Liver (tissue), 9 donors: ENCODE data around the gene BRI3. TPM values are rescaled to one million over a fixed set of nuclear protein-coding genes. Genes with fewer than 3 reads are reported as not detected.

Experiments
- DNase-seq: peaks from one replicate; pipeline ENCODE4 v3.0.0-alpha.2; 2017; ENCODE audit warnings: low spot score
- H3K27ac ChIP-seq, 2 donors: one replicate each; pipeline ENCODE4 v1.7.0; 2013; ENCODE audit warnings: inconsistent platforms in 2 of 2, low read length in 2 of 2, control low read depth in 1 of 2, low read depth in 1 of 2, mild to moderate bottlenecking in 1 of 2
- H3K27me3 ChIP-seq, 4 donors: one replicate each; pipeline versions ENCODE4 v1.6.1 to v1.7.0; 2013; ENCODE audit warnings: low read length in 3 of 4, inconsistent platforms in 1 of 4, mild to moderate bottlenecking in 1 of 4, moderate library complexity in 1 of 4; ENCODE audit not compliant: control insufficient read depth in 4 of 4, insufficient read depth in 4 of 4
- H3K36me3 ChIP-seq, 4 donors: one replicate each; pipeline versions ENCODE4 v1.6.1 to v1.7.0; 2013; ENCODE audit warnings: low read length in 3 of 4, mild to moderate bottlenecking in 3 of 4, low read depth in 1 of 4, moderate library complexity in 1 of 4; ENCODE audit not compliant: control insufficient read depth in 4 of 4, insufficient read depth in 3 of 4
- H3K4me1 ChIP-seq, 4 donors: one replicate each; pipeline versions ENCODE4 v1.6.1 to v1.7.0; 2013; ENCODE audit warnings: low read length in 3 of 4, mild to moderate bottlenecking in 3 of 4, moderate library complexity in 1 of 4; ENCODE audit not compliant: control insufficient read depth in 4 of 4, insufficient read depth in 4 of 4
- H3K4me3 ChIP-seq, 3 donors: one replicate each; pipeline versions ENCODE4 v1.6.1 to v1.7.0; 2013; ENCODE audit warnings: low read length in 3 of 3, control low read depth in 1 of 3, low read depth in 1 of 3, mild to moderate bottlenecking in 1 of 3
- H3K9ac ChIP-seq, 2 donors: one replicate each; pipeline ENCODE4 v1.7.0; 2013; ENCODE audit warnings: low read length in 2 of 2, mild to moderate bottlenecking in 2 of 2, moderate library complexity in 2 of 2, control low read depth in 1 of 2, low read depth in 1 of 2
- H3K9me3 ChIP-seq, 4 donors: one replicate each; pipeline versions ENCODE4 v1.6.1 to v1.7.0; 2013; ENCODE audit warnings: low read length in 3 of 4; ENCODE audit not compliant: control insufficient read depth in 4 of 4
- ATF3 ChIP-seq: IDR thresholded peaks from 2 replicates; pipeline ENCODE4 v1.6.1; 2016; ENCODE audit warnings: antibody characterized with exemption
- EGR1 ChIP-seq, 2 donors: IDR thresholded peaks; 2 replicates each; pipeline ENCODE4 v1.6.1; 2016 to 2018; ENCODE audit warnings: antibody characterized with exemption in 2 of 2, low read depth in 2 of 2
- FOXA2 ChIP-seq: IDR thresholded peaks from 2 replicates; pipeline ENCODE4 v1.6.1; 2016; ENCODE audit warnings: antibody characterized with exemption
- HNF4A ChIP-seq, 2 donors: conservative IDR thresholded peaks; 2 replicates each; pipeline ENCODE4 v1.6.1; 2016; ENCODE audit warnings: antibody characterized with exemption in 2 of 2, mild to moderate bottlenecking in 2 of 2
- HNF4G ChIP-seq: IDR thresholded peaks from 2 replicates; pipeline ENCODE4 v1.6.1; 2016; ENCODE audit warnings: antibody characterized with exemption
- NR2F2 ChIP-seq: IDR thresholded peaks from 2 replicates; pipeline ENCODE4 v1.6.1; 2016; ENCODE audit warnings: antibody characterized with exemption
- RAD21 ChIP-seq, 2 donors: IDR thresholded peaks; 2 replicates each; pipeline ENCODE4 v1.6.1; 2016; ENCODE audit warnings: antibody characterized with exemption in 2 of 2, mild to moderate bottlenecking in 2 of 2
- REST ChIP-seq: IDR thresholded peaks from 2 replicates; pipeline ENCODE4 v1.6.1; 2016; ENCODE audit warnings: antibody characterized with exemption, mild to moderate bottlenecking
- RXRA ChIP-seq, 2 donors: IDR thresholded peaks; 2 replicates each; pipeline ENCODE4 v1.6.1; 2017 to 2018; ENCODE audit warnings: antibody characterized with exemption in 2 of 2, mild to moderate bottlenecking in 1 of 2
- SP1 ChIP-seq: IDR thresholded peaks from 2 replicates; pipeline ENCODE4 v1.6.1; 2018; ENCODE audit warnings: antibody characterized with exemption, mild to moderate bottlenecking
- TAF1 ChIP-seq: conservative IDR thresholded peaks from 2 replicates; pipeline ENCODE4 v1.6.1; 2016; ENCODE audit warnings: antibody characterized with exemption, mild to moderate bottlenecking
- WGBS: extraction: QIAGEN DNeasy Blood & Tissue Kit; methylation state at CpG from one replicate; pipeline ENCODE4 v1.1.7; 2013; 5-methylcytosine and 5-hydroxymethylcytosine counted together
- polyA plus RNA-seq, 2 donors: library from polyadenylated mRNA; stranded (reverse) in 1 of 2; unstranded in 1 of 2; fragments of 200-250 nt in 1 of 2; fragments of >200 nt in 1 of 2; fragmentation: Nextera tagmentation in 1 of 2; extraction: Ambion mirVana in 1 of 2; gene quantifications; one replicate each; pipeline versions ENCODE4 v1.2.1 to v1.2.3, GENCODE V29; 2013 to 2015
- total RNA-seq, 2 donors: library from RNA; depleted of rRNA; stranded (reverse); fragments of >200 nt; gene quantifications; one replicate each; pipeline ENCODE4 v1.2.3, GENCODE V29; 2014
- TF ChIP-seq, protein P1 (sequence below): fragments of 150-350 bp; IDR thresholded peaks from 2 replicates; pipeline ENCODE4 v1.5.1; 2017; ENCODE audit warnings: improper control_type of control experiment, low read depth, low read length; ENCODE audit not compliant: missing input control
- donor health status: healthy.
- donor health status: healthy.
- donor health status: healthy.
- donor health status: healthy.
- donor health status: healthy.

BRI3 gene
- total and polyA plus RNA-seq, 4 donors = 14.0 to 80.4 (median 49.7) TPM

- no peak overlapping the region for H3K9ac ChIP-seq
- peaks cover 0 to 13% (median 2%) of the 10 kb centered on the region in 4 donors for H3K36me3 ChIP-seq
- H3K4me1 ChIP-seq = no peaks in the 10 kb centered on the region
- H3K4me3 ChIP-seq = no peak overlapping the region
- 97% methylated on average over 32 of the region's 32 CpGs for WGBS
- no peaks in the 10 kb centered on the region for H3K9me3 ChIP-seq
- no peak overlapping the region for H3K27ac ChIP-seq
- TF ChIP-seq SP1 (no peak), EGR1 (IDR thresholded peaks at IDR 0.05; ENCODE audit: low read depth in 2 of 2) (no peak), REST (no peak), TAF1 (no peak), FOXA2 (no peak), RAD21 (IDR thresholded peaks at IDR 0.05) (no peak), HNF4A (conservative IDR thresholded peaks at IDR 0.05) (no peak), NR2F2 (no peak), RXRA (IDR thresholded peaks at IDR 0.05) (no peak), HNF4G (no peak)
- TF ChIP-seq, protein P1, sequence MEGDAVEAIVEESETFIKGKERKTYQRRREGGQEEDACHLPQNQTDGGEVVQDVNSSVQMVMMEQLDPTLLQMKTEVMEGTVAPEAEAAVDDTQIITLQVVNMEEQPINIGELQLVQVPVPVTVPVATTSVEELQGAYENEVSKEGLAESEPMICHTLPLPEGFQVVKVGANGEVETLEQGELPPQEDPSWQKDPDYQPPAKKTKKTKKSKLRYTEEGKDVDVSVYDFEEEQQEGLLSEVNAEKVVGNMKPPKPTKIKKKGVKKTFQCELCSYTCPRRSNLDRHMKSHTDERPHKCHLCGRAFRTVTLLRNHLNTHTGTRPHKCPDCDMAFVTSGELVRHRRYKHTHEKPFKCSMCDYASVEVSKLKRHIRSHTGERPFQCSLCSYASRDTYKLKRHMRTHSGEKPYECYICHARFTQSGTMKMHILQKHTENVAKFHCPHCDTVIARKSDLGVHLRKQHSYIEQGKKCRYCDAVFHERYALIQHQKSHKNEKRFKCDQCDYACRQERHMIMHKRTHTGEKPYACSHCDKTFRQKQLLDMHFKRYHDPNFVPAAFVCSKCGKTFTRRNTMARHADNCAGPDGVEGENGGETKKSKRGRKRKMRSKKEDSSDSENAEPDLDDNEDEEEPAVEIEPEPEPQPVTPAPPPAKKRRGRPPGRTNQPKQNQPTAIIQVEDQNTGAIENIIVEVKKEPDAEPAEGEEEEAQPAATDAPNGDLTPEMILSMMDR = no peak
- H3K27me3 ChIP-seq = no peaks in the 10 kb centered on the region
- no peak for DNase-seq
Observed at GRCh38 chr7:98233219-98234070, 48.0 kb upstream of the BRI3 start.

GRCh38 chr7:98234429-98235147, 46.9 kb upstream of the BRI3 start:
- TF ChIP-seq TAF1 (no peak), ATF3 (no peak), REST (no peak)
- H3K4me1 ChIP-seq = no peaks in the 10 kb centered on the region
- H3K9me3 ChIP-seq = no peaks in the 10 kb centered on the region
- H3K36me3 ChIP-seq = peaks cover 0 to 17% (median 5%) of the 10 kb centered on the region in 4 donors
- H3K9ac ChIP-seq = no peak overlapping the region
- no peaks in the 10 kb centered on the region for H3K27me3 ChIP-seq
- H3K4me3 ChIP-seq = no peak overlapping the region
- 97% methylated on average over 10 of the region's 10 CpGs for WGBS
- no peak for DNase-seq
- no peak overlapping the region for H3K27ac ChIP-seq
